ENCODE measurements around the gene ATG7.

GRCh38 chr3:11386465-11387113, 114.4 kb downstream of the ATG7 start:
- TF ChIP-seq POLR2A (IDR thresholded peaks at IDR 0.05; ENCODE audit: low read depth): no peak
- TF ChIP-seq, protein P1, sequence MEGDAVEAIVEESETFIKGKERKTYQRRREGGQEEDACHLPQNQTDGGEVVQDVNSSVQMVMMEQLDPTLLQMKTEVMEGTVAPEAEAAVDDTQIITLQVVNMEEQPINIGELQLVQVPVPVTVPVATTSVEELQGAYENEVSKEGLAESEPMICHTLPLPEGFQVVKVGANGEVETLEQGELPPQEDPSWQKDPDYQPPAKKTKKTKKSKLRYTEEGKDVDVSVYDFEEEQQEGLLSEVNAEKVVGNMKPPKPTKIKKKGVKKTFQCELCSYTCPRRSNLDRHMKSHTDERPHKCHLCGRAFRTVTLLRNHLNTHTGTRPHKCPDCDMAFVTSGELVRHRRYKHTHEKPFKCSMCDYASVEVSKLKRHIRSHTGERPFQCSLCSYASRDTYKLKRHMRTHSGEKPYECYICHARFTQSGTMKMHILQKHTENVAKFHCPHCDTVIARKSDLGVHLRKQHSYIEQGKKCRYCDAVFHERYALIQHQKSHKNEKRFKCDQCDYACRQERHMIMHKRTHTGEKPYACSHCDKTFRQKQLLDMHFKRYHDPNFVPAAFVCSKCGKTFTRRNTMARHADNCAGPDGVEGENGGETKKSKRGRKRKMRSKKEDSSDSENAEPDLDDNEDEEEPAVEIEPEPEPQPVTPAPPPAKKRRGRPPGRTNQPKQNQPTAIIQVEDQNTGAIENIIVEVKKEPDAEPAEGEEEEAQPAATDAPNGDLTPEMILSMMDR (IDR thresholded peaks at IDR 0.05): no peak
